Neural cell (in vitro differentiated cells): Measurements from ENCODE around the gene NFIA. TPM values are rescaled to one million over a fixed set of nuclear protein-coding genes. Genes with fewer than 3 reads are reported as not detected.

Experiments
- H2AFZ ChIP-seq: fragments of 200-600, 300-800 bp; sonication (generic), shearing (Covaris generic); 2 replicates; pipeline ENCODE4 v1.6.0; 2014; ENCODE audit warnings: low read depth, mild to moderate bottlenecking, antibody characterized with exemption, low read length, moderate library complexity
- H3F3A ChIP-seq: fragments of 200-600 bp; shearing (Covaris generic); 2 replicates; pipeline ENCODE4 v1.6.1; 2016; ENCODE audit warnings: mild to moderate bottlenecking, moderate library complexity, mixed read lengths, antibody characterized with exemption, low read length; ENCODE audit not compliant: insufficient read depth, poor library complexity, severe bottlenecking
- H3K27ac ChIP-seq: fragments of 200-600, 300-800 bp; sonication (generic), shearing (Covaris generic); 2 replicates; pipeline ENCODE4 v1.5.1; 2014; ENCODE audit warnings: mild to moderate bottlenecking, low read length, moderate library complexity
- H3K27me3 ChIP-seq: fragments of 300-800, 200-600 bp; sonication (generic), shearing (Covaris generic); 2 replicates; pipeline ENCODE4 v1.6.0; 2014; ENCODE audit warnings: mild to moderate bottlenecking, low read depth, low read length, moderate library complexity; ENCODE audit not compliant: insufficient read depth
- H3K36me3 ChIP-seq: fragments of 300-800, 200-600 bp; sonication (generic), shearing (Covaris generic); 2 replicates; pipeline ENCODE4 v1.5.1; 2014; ENCODE audit warnings: mild to moderate bottlenecking, antibody characterized with exemption, low read length, moderate library complexity; ENCODE audit not compliant: insufficient read depth
- H3K4me2 ChIP-seq: fragments of 300-800, 200-600 bp; sonication (generic), shearing (Covaris generic); 2 replicates; pipeline ENCODE4 v1.6.0; 2014; ENCODE audit warnings: mild to moderate bottlenecking, low read length
- H3K4me3 ChIP-seq: fragments of 300-800, 200-600 bp; sonication (generic), shearing (Covaris generic); 2 replicates; pipeline ENCODE4 v1.5.1; 2014; ENCODE audit warnings: mild to moderate bottlenecking, low read length, moderate library complexity
- H3K79me2 ChIP-seq: fragments of 200-600 bp; shearing (Covaris generic); replicated peaks from 2 replicates; pipeline ENCODE4 v1.6.0; 2014; ENCODE audit warnings: mild to moderate bottlenecking, low read length, moderate library complexity; ENCODE audit not compliant: insufficient read depth
- H3K9ac ChIP-seq: fragments of 300-800, 200-600 bp; sonication (generic), shearing (Covaris generic); 2 replicates; pipeline ENCODE4 v1.6.1; 2016; ENCODE audit warnings: mild to moderate bottlenecking, low read length, mixed read lengths
- H3K9me2 ChIP-seq: fragments of 200-600 bp; shearing (Covaris generic); 2 replicates; pipeline ENCODE4 v1.6.1; 2016; ENCODE audit warnings: mild to moderate bottlenecking, low read length, mixed read lengths; ENCODE audit not compliant: insufficient read depth
- H3K9me3 ChIP-seq: fragments of 200-600, 300-800 bp; sonication (generic), shearing (Covaris generic); 2 replicates; pipeline ENCODE4 v1.6.1; 2016; ENCODE audit warnings: mild to moderate bottlenecking, mixed run types, low read length, moderate library complexity, mixed read lengths
- H4K20me1 ChIP-seq: fragments of 200-600 bp; shearing (Covaris generic); 2 replicates; pipeline ENCODE4 v1.6.1; 2016; ENCODE audit warnings: mild to moderate bottlenecking, mixed run types; ENCODE audit not compliant: insufficient read depth
- CTCF ChIP-seq: fragments of 450-650 bp; IDR thresholded peaks from 2 replicates; pipeline ENCODE4 v1.5.1; 2014; ENCODE audit warnings: antibody characterized with exemption, mild to moderate bottlenecking, moderate library complexity; ENCODE audit not compliant: poor library complexity, severe bottlenecking
- EP300 ChIP-seq: fragments of 450-650 bp; conservative IDR thresholded peaks from 2 replicates; pipeline ENCODE4 v1.6.1; 2014; ENCODE audit warnings: antibody characterized with exemption, mild to moderate bottlenecking, moderate library complexity; ENCODE audit not compliant: poor library complexity, severe bottlenecking
- EZH2 ChIP-seq: fragments of 200-600, 300-800 bp; shearing (Covaris generic), sonication (generic); IDR thresholded peaks from 2 replicates; pipeline ENCODE4 v1.6.1; 2014; ENCODE audit warnings: antibody characterized with exemption, low read length, borderline replicate concordance, mild to moderate bottlenecking; ENCODE audit not compliant: insufficient read depth, poor library complexity, severe bottlenecking
- MXI1 ChIP-seq: fragments of 450-650 bp; conservative IDR thresholded peaks from 2 replicates; pipeline ENCODE4 v1.6.1; 2014; ENCODE audit warnings: antibody characterized with exemption, mild to moderate bottlenecking; ENCODE audit not compliant: poor library complexity, severe bottlenecking
- POLR2AphosphoS5 ChIP-seq: IDR thresholded peaks from 2 replicates; pipeline ENCODE4 v1.6.1; 2012
- RAD21 ChIP-seq: fragments of 450-650 bp; conservative IDR thresholded peaks from 2 replicates; pipeline ENCODE4 v1.6.1; 2014; ENCODE audit warnings: antibody characterized with exemption, mild to moderate bottlenecking, moderate library complexity
- REST ChIP-seq: IDR thresholded peaks from 2 replicates; pipeline ENCODE4 v1.6.1; 2012; ENCODE audit warnings: borderline replicate concordance
- SMC3 ChIP-seq: fragments of 450-650 bp; conservative IDR thresholded peaks from 2 replicates; pipeline ENCODE4 v1.6.1; 2014; ENCODE audit warnings: antibody characterized with exemption, mild to moderate bottlenecking, moderate library complexity; ENCODE audit not compliant: poor library complexity
- TAF1 ChIP-seq: IDR thresholded peaks from 2 replicates; pipeline ENCODE4 v1.6.1; 2012; ENCODE audit warnings: low read depth
- polyA plus RNA-seq: library from polyadenylated mRNA; depleted of rRNA; stranded (reverse); fragments of >200 nt; gene quantifications from 2 replicates; pipeline ENCODE4 v1.2.3, GENCODE V29; 2014

Gene NFIA
- polyA plus RNA-seq, 1 donor from 2014 or later, result 0.47 TPM

- H3K9me2 ChIP-seq, result no peaks in the 10 kb centered on the region
- no peak overlapping the region for H2AFZ ChIP-seq
- no peak overlapping the region for H3K9ac ChIP-seq
- H3K4me2 ChIP-seq, result no peak overlapping the region
- H3K27me3 ChIP-seq, result no peaks in the 10 kb centered on the region
- TF ChIP-seq EP300 (no peak), REST (no peak), EZH2 (no peak)
- H3K9me3 ChIP-seq, result no peaks in the 10 kb centered on the region
- H3K4me3 ChIP-seq, result no peak overlapping the region
- no peaks in the 10 kb centered on the region for H3K79me2 ChIP-seq
- no peaks in the 10 kb centered on the region for H4K20me1 ChIP-seq
- H3F3A ChIP-seq, result no peaks in the 10 kb centered on the region
- H3K27ac ChIP-seq, result no peak overlapping the region
- H3K36me3 ChIP-seq, result no peaks in the 10 kb centered on the region
Measured at GRCh38 chr1:61284936-61285335, 202.6 kb downstream of the NFIA start.

- H2AFZ ChIP-seq, result no peak overlapping the region
- no peaks in the 10 kb centered on the region for H3K36me3 ChIP-seq
- no peak for TF ChIP-seq RAD21
- TF ChIP-seq REST, result no peak
- no peak for TF ChIP-seq MXI1
- no peak for TF ChIP-seq SMC3
- TF ChIP-seq POLR2AphosphoS5, result no peak
- TF ChIP-seq EP300, result no peak
- no peak for TF ChIP-seq EZH2
- no peak for TF ChIP-seq TAF1
- no peak for TF ChIP-seq CTCF
- H3K27me3 ChIP-seq, result no peaks in the 10 kb centered on the region
- H3K27ac ChIP-seq, result no peak overlapping the region
- no peaks in the 10 kb centered on the region for H3K9me2 ChIP-seq
- no peaks in the 10 kb centered on the region for H3F3A ChIP-seq
- no peaks in the 10 kb centered on the region for H3K79me2 ChIP-seq
- no peak overlapping the region for H3K9ac ChIP-seq
- H3K9me3 ChIP-seq, result no peaks in the 10 kb centered on the region
- no peak overlapping the region for H3K4me3 ChIP-seq
- no peaks in the 10 kb centered on the region for H4K20me1 ChIP-seq
- no peak overlapping the region for H3K4me2 ChIP-seq
Measured at GRCh38 chr1:61285371-61285885, 203.1 kb downstream of the NFIA start.
